Spleen (tissue), 7 donors: ENCODE data around the gene GJC3.
"Not testable (repeated sequence)": the region's sequence is repeated elsewhere in the genome, so short reads cannot be mapped to it uniquely, and the experiment has no call there.

Source experiments
- POLR2A ChIP-seq, 3 donors: fragments of 450-650 bp; IDR thresholded peaks; one replicate each; pipeline ENCODE4 v1.5.1; 2017; ENCODE audit warnings: antibody characterized with exemption in 3 of 3, mild to moderate bottlenecking in 1 of 3
- POLR2AphosphoS5 ChIP-seq, 3 donors: sonication (generic); formaldehyde crosslinking; IDR thresholded peaks; one replicate each; pipeline ENCODE4 v1.5.1; 2017; ENCODE audit warnings: antibody characterized with exemption in 3 of 3
- TF ChIP-seq, protein P1 (sequence below), 11 experiments: fragments of 200-600 bp in 7 of 11; fragments of 450-650 bp in 4 of 11; sonication (generic) in 4 of 11; IDR thresholded peaks in 8 of 11; conservative IDR thresholded peaks in 3 of 11; 1 replicate in 7 of 11; 2 replicates in 4 of 11; pipeline versions ENCODE4 v1.4.0 to v1.8.0; 2016 to 2021; ENCODE audit warnings: antibody characterized with exemption in 11 of 11, inconsistent platforms in 4 of 11, mild to moderate bottlenecking in 1 of 11
- donor health status: DM: no; HTN: no; CAD: no; lungs with moderate emphysema.
- donor health status: DM: no; HTN: no; CAD: no.
- donor health status: DM: no; HTN: no; CAD: no.

GRCh38 chr7:99954643-99955042 is 25.2 kb upstream of the GJC3 start:
- not testable (repeated sequence) for TF ChIP-seq POLR2AphosphoS5, POLR2A (IDR thresholded peaks at IDR 0.05)
- TF ChIP-seq, protein P1, sequence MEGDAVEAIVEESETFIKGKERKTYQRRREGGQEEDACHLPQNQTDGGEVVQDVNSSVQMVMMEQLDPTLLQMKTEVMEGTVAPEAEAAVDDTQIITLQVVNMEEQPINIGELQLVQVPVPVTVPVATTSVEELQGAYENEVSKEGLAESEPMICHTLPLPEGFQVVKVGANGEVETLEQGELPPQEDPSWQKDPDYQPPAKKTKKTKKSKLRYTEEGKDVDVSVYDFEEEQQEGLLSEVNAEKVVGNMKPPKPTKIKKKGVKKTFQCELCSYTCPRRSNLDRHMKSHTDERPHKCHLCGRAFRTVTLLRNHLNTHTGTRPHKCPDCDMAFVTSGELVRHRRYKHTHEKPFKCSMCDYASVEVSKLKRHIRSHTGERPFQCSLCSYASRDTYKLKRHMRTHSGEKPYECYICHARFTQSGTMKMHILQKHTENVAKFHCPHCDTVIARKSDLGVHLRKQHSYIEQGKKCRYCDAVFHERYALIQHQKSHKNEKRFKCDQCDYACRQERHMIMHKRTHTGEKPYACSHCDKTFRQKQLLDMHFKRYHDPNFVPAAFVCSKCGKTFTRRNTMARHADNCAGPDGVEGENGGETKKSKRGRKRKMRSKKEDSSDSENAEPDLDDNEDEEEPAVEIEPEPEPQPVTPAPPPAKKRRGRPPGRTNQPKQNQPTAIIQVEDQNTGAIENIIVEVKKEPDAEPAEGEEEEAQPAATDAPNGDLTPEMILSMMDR (IDR thresholded peaks at IDR 0.05 in 8 of 11, conservative IDR thresholded peaks at IDR 0.05 in 3 of 11): not testable (repeated sequence)
